NCI-H146 treated with DMSO at 0.1 percent for 48 hours (cell line): ENCODE data around the gene CHGA.

Experiments used
- DNase-seq: peaks from one replicate; lab custom pipeline; 2025; ENCODE audit not compliant: unreplicated experiment; lab: John Stamatoyannopoulos, UW

The CHGA gene

DNA sequence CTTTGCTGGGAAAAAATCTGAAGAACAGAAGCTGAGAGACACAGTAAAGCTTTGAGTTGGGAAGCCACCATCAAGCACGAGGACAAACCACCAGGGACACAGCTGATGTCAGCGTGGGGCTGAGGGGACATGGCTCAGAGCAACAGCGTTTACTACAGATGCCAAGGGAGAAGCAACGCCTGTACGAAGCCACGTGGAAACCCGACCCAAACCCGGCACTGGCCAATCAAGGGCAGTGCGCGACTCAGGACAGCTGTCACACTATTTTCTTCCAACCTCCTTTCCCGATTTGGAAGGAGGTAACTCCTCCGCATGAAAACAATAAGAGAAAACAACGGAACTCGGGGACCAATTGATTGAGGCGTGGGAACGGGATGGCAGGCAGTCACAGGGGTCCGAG lies 20.2 kb upstream of the CHGA start:
- DNase-seq: no peak

DNA sequence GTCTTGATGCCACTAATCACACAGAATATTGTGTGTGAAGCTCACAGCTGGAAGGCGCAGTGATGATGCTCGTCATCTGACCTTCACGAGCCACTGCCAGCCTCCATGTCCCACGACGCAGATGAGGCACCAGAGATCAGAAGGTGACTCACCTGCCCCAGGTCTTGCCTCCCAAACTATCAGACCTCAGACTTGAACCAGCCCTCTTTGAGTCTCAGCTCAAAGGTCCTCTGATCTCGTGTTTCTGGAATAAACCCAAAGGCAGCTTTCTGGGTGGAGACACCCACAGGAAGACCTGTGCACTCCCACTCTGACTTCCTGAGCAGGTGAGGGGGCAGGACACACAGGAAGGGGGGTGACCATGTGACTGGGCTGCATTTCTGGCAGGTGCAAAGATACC lies 19.6 kb upstream of the CHGA start:
- DNase-seq: no peak

DNA sequence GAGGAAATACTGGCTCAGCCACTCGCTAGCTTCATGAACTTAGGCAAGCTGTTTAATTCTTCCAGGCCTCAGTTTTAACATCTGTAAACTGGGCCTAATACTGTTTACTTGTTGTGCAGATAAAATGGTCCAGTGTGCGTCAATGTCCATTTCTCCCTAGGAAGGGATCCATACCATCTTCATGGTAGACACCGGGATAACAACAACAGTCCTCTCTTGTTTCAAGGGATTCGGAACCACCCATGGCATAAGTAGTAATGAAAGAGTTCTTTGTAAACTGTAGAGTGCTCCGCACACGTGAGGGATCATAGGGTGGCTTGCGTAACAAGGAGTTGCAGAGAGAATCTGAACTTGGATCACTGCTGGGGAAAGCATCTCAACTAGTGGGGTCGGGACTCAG lies 17.3 kb upstream of the CHGA start:
- no peak for DNase-seq

DNA sequence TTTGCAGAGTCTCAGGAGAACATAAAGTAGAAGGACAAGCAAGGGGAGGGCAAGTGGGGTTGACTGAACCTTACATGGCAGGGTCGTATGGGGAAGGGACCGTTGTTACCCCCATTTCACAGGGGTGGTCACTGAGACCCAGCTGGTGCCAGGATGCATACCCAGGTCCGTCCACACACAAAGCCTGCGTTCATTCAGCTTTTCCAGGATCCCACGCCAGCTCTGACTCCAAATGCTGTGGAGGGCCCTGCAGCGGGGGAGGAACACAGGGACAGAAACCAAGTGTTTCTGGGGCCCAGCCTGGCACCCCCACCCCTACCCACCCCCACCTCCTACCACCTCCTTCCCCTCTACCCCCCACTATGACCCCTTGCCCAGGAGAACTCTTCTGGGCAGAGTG lies 16.5 kb upstream of the CHGA start:
- no peak for DNase-seq

DNA sequence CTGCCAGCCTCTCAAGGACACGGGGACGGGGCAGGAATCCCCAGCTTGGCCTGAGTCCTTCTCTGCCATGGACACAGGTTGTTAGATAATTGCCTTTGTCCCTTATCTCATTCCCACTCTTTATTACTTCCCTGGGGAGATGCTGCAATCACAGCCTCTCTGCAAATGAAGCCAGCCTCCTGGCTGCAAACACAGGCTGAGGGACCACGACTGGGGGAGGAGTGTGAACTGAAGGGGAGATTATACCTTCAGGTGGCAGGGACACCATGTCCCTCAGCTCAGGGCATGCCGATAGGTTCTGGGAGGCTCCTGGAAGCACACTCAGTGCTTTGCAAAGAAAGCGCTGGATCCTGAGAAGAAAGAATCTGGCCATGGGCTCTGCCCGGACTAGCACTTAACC lies 16.1 kb upstream of the CHGA start:
- DNase-seq: peak; percentile 45

DNA sequence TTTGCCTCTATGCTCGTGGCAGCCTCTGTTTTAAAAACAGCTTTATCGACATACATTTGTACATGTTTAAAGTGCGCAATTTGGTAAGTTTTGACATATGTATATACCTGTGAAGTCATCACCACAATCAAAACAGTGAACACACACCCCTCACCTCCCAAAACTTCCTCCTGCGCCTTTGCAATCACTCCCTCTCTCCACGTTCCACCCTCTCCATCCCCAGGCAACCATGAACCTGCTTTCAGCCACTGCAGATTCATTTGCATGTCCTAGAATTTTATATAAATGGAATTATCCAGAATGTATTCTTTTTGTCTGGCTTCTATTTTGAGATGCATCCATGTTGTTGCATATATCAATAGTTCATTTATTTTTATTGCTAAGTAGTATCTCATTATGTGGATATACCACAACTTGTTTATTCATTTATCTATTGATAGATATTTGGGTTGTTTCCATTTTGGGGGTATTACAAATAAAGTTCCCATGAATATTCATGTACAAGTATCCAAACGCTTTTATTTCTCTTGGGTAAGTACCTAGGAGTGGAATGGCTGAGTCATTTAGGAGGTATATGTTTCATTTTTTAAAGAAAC lies 15.5 kb upstream of the CHGA start:
- no peak for DNase-seq

DNA sequence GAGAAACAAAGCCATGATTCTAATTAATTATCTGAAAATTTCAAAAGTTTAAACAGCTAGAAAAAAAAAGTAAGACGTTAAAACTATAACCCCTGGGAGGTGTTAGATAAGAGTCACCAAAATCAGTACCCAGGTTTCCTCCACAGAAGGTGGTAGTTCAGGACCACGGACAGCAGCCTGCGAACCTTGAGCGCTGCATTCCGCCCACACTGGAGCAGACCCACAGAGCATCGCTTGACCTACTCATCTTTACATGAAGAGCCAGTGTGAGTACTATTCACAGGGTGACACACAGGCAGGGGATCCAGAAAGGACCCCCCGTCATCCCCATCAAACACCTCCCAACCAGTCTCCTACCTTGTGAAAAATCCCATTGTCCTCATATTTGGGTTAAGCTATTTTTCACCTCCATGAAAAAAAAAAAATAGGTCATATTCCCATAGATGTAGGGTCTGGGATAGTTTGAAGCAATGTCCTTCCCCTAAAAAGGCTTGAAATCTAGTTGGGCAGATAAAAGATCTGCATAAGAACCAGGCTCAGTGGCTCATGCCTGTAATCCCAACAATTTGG lies 8.8 kb upstream of the CHGA start:
- DNase-seq: no peak

DNA sequence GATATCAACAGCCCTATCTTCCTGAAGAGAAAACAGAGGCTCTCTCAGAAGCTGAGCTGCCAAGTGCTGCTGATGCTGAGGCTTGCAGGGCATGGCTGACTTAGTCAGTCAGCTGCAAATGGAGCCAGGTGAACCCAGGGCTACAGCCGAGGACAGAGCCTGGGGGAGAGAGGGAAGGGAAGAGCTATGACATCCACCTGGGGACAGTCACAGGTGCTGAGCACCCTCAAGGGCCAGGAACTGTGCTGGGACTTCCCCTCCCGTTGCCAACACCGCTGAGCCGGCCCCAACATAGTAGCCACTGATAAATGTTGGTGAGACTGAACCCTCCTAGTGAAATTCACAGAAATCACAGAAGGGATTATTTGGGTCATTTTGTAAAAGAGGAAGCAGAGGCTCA lies 6.7 kb upstream of the CHGA start:
- DNase-seq: no peak

DNA sequence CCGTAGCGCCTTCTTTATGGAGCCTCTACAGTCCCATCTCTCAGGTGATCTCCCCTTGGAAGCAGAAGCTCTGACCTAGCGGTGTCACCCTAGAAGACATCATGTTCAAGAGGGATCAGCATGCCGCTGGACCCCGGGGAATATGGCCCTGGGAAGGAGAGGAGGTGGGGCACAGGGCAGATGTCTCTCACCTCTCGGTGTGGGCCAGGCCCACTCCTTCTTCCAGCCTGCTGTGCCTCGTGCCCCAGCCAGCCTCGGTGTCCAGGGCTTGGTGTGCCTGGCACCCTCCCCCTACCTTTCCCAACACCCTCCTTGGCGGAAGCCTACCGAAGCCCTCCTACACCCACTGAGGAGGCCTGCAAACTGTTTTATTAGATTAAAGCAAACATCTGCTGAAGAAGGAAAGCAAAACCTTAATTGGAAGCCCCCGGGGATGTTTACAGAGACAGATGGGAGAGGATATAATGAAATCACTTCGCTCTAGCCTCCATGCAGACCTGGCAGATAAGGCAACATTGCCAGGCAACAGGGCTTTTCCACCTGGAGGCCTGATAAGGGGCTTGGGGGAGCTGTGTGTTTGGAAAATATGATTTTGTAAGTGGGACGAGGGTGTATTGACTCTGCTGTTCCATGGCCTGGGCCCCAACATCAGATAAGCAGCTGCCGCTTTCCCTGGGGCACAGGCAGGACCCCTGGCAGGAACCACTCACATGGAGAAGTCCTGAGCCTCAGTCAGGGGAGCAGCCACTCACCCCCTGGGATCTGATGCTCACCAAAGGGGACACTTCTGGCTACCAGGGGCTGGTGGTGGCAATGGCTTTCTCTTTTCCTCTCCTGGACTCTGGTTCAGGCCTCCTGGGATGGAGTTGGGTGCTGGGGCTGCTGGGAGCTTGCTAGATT lies 5.7 kb upstream of the CHGA start:
- peak; percentile 63 for DNase-seq

DNA sequence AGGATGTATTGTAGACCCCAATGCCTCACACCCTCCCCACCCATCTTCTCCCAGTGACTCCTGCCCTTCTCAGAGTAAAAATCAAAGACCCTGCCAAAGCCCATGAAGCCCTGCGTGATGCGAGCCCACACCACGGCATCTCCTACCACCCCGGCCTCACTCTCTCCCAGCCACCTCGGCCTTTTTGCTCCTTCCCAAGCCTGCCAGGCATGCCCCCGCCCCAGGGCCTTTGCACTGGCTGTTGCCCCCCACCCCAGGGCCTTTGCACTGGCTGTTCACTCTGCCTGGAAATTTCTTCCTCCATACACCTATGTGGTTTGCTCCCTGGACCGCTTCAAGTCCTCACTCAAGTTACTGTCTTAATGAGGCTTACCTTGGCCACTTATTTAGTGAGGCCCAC lies 5.0 kb upstream of the CHGA start:
- no peak for DNase-seq

DNA sequence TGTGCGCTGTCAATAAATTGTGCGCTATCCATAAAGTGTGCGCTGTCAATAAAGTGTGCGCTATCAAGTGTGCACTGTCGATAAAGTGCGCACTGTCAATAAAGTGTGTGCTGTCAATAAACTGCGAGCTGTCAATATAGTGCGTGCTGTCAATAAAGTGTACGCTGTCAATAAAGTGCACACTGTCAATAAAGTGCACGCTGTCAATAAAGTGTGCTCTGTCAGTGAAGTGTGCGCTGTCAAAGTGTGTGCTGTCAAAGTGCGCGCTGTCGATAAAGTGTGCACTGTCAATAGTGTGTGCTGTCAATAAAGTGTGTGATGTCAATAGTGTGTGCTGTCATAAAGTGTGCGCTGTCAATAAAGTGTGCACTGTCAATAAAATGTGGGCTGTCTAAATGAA lies 2.9 kb upstream of the CHGA start:
- no peak for DNase-seq

DNA sequence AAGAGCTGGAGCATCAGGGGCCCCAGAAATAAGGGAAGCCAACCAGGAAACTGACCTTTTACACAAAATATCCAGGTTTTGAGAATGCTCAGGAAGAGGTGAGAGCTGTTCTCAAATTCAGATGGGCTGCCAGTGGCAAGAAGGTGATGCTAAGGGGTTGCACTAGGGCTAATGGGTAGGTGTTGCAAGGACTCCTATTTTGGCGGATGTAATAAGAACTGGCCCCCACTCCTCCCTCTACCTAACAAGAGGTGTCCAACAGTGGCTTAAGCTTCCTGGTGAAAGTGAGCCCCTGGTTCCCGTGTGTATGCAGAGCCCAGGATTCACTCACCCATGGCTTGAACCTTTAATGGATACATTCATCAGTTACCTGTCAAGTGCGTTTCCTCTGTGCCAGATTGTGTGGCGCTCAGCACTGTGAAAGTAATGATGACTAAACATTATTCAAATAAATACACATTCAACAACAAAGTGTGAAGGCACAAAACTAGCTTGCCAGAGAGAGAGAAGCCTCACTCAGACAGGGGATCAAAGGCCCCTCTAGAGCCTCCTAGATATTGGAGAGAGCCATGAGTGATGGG lies 705 bp upstream of the CHGA start:
- no peak for DNase-seq

DNA sequence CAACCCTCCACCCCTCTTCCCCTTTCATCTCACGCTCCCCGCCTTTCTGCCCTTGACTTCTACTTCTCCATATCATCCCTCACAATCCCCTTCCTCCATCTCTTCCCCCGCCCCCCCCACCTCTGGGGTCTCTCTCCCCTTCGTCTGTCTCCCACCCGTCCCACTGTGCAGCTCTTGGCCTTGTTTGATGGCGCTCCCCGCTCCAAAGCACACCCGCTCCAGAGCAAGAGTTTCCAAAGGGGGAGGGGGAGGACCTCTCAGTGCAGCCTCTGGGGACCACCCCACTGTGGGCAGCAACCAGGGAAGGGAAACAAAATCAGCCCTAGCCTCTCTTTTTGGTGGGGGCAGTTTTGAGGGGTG lies 774 bp downstream of the CHGA start:
- DNase-seq: no peak

DNA sequence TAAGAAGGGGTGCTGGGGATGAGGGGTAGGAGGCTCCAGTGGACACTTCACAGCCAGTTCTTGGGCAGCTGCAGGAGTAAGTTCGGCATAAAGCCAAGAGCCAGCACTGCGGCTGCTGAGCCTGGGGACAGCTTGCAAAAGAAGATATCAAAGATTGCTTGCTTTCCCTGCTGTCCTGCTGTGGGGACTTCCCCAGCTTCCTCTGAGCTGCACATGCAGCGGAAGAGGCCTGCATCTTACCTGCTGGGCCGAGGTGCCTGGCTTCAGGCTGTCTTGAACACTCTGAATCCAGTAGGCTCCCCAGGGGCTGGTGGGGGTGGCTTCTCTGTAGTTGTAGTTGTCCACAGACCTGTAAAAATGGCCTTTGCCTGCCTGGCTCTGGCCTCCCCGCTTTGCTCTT lies 1.3 kb downstream of the CHGA start:
- peak; percentile 17 for DNase-seq

DNA sequence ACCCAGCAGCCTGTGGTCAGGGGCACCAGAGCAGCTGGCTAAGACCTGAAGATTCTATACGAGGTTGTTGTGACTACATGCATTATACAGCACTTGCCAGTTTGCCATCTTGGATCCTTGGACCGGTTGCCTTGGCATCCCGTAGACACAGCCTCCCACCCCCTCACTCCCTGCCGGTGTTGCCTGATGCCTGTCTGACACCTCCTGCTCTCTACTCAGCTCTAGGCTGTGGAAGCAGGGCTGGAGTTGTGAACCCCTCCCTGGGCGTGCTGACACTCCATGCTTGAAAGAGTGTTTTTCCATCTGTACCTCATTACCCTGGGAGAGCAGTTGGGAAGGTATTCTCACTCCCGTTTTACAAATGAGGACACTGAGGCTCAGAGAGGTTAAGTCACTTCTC lies 2.5 kb downstream of the CHGA start:
- DNase-seq: no peak

DNA sequence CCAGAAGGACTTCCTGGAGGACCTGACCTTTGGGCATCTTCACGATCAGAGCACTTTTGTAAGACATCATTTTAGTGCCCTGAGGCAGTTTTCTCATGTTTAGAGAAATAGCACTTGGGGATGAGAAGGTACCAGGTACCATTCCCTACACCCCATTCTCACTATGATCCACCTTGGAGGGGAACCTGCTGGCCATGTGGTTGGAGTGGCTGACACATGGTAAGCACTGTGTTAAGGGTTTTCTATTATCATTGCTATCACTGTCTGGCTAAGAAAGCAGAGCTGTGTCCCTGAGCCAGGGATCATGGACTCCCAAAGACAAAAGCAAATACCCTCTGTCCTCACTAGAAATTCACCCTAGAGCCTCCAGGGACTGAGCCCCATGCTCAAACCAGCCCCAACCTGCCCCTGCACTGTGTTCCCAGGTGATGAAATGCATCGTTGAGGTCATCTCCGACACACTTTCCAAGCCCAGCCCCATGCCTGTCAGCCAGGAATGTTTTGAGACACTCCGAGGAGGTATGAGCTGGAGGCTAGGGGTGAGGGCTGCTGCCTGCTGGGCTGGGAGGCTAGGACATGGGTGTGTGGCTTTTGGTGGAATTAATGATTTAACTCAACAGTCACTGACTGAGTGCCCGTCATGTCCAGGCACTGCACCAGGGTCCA lies 3.4 kb downstream of the CHGA start:
- DNase-seq: no peak

DNA sequence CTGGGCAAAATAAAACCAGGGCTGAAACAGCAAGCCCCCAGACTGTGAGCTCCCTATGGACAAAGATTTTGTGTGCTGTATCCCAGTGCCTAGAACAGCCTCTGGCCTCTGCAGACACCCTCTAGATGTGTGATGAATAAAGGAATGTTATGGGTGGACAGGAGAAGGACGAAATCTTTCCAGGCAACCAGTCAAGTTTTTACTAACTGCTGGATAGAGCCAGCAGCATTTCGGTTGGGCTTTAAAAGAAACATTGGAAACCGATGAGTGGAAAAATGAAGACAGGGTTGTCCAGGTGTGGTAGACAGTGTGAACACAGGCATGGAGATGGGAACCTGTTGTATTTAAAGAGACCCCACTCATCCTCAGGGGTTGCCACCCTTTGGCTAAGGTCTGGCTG lies 4.0 kb downstream of the CHGA start:
- DNase-seq: no peak

DNA sequence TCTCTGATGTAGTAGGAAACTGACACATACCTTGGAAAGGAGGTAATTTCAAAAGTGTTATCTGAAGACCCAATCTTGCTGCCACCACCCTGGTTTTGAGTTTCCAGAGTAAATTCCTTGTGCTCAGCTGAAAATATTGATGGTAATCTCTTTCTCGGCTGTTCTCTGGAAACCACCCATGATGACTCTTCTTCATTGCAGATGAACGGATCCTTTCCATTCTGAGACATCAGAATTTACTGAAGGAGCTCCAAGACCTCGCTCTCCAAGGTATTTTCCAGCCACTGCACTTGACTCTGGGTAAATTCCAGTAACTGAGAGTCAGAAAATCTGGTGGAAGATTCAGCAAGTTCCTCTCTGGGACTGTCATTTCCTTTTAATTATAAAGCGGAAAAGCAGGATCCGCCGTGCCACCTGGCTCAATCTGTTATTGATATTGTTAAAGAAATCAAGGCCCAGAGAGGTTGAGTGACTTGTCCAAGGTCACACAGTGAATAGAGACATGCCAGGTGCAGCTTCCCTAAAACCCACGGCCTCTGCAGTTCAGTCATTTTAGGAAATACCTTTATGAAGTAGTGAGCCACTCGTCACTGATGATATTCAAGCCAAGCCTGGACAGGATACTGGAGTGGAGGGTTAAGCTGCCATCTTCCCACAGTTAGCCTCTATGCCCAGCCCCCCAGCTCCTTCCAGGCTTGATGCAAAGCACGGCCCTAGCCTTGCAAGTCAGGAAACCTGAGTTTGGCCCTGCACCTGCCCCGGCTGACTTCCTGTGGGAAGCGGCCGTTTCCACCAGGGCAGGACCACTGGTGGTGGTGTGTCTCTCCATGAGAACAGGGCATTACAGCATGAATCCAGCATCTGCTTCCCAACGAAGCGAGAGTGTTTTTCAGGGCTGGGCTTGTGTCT lies 4.7 kb downstream of the CHGA start:
- DNase-seq: no peak

DNA sequence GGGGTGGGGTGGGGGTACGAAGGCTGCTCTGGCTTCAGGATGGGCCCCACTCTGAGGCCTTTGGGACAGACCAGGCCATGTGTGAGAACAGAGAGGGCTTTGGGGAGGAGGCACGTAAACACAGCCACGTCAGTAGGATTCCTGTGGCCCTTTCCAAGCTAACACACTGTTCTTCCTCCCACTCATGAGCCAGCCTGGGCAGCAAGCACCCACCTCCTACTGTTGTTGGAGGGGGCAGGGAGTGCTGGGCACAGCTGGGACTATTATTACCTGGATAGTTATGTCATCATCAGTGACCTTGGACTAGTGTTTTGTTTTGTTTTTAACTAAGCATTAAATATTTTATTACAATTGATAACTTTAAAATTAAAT lies 5.3 kb downstream of the CHGA start:
- DNase-seq: no peak

DNA sequence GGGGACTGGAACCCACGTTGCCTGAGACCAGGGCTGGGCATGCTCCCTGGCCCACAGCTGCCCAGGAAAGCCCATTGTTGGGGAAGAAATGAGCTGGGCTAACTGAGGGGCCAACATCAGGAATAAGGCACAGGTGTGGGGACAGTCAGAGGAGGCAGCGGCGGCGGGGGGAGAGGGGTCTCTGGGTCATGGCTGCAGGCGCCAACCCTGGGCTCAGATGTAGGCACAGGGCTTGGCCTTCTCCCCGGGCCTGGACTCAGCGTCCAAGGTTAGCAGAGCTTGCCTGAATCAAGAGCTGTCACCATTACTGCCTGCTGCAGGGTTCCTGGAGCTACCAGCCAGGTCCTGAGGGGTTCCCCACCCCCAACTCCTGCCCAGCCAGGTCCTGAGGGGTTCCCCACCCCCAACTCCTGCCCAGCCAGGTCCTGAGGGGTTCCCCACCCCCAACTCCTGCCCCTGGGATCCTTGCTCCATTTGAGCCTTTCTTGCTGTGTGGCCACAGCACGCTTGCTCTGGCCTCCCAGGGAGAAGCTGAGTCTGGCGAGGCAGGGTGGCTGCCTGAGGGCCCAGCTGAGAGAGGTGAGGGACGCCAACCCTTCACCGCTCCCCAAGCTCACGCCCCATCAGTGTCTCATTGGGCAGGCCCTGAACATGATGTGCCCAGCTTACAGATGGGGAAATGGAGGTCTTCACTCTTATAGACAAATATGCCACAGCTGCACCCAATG lies 6.2 kb downstream of the CHGA start:
- DNase-seq: no peak
